ENCODE results near the gene KLHL7. TPM values are rescaled to one million over a fixed set of nuclear protein-coding genes. Genes with fewer than 3 reads are reported as not detected.
"Not testable (repeated sequence)": the region's sequence is repeated elsewhere in the genome, so short reads cannot be mapped to it uniquely, and the experiment has no call there.

KLHL7 gene
- total RNA-seq, 3 donors from 2014 or later: 15.6 to 25.5 (median 21.3) TPM

DNA sequence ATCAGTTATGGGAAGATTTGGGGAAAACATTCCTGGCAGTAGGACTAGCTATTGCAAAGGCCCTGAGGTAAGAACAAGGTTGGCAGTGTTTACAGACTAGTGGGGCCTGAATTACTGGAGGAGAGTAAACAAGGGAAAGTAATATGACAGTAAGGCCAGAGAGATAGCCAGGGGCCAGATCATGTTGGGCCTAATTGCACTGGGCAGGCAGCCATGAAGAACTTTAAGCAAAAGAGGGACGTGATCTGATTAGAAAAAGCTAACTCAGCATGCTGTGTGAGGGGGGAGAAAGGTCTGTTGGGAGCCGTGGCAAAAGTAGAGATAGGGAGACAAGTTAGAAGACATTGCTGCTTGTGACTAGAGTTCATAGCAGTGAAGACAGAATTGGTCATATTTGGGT is 85.4 kb downstream of the KLHL7 start:
- TF ChIP-seq, protein P1, sequence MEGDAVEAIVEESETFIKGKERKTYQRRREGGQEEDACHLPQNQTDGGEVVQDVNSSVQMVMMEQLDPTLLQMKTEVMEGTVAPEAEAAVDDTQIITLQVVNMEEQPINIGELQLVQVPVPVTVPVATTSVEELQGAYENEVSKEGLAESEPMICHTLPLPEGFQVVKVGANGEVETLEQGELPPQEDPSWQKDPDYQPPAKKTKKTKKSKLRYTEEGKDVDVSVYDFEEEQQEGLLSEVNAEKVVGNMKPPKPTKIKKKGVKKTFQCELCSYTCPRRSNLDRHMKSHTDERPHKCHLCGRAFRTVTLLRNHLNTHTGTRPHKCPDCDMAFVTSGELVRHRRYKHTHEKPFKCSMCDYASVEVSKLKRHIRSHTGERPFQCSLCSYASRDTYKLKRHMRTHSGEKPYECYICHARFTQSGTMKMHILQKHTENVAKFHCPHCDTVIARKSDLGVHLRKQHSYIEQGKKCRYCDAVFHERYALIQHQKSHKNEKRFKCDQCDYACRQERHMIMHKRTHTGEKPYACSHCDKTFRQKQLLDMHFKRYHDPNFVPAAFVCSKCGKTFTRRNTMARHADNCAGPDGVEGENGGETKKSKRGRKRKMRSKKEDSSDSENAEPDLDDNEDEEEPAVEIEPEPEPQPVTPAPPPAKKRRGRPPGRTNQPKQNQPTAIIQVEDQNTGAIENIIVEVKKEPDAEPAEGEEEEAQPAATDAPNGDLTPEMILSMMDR (IDR thresholded peaks at IDR 0.05): no peak
- Histone ChIP-seq H3K4me3 (no peak overlapping the region), H3K4me1 (ENCODE audit: low read depth) (no peaks in the 10 kb centered on the region), H3K36me3 (ENCODE audit: low read depth) (no peaks in the 10 kb centered on the region), H3K9me3 (no peaks in the 10 kb centered on the region)
- DNase-seq (no peak), ATAC-seq (no peak)
- intact Hi-C loops (cut with DNase I, micrococcal nuclease): no loop called here

DNA sequence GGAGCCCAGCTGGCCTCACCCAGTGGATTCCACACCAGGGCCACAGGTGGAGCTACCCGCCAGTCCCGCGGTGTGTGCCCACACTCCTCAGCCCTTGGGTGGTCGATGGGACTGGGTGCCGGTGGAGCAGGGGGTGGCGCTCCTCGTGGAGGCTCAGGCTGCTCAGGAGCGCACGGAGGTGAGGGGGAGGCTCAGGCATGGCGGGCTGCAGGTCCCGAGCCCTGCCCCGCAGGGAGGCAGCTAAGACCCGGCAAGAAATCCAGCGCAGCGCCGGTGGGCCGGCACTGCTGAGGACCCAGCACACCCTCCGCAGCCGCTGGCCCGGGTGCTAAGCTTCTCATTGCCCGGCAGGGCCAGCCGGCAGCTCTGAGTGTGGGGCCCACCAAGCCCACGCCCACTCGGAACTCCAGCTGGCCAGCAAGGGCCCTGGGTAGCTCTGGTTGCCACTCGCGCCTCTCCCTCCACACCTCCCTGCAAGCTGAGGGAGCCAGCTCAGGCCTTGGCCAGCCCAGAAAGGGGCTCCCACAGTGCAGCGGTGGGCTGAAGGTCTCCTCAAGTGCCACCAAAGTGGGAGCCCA is 88.2 kb downstream of the KLHL7 start:
- ATAC-seq; H3K36me3 ChIP-seq (ENCODE audit: low read depth); H3K4me1 ChIP-seq (ENCODE audit: low read depth); H3K9me3 ChIP-seq; intact Hi-C loops (cut with DNase I, micrococcal nuclease); DNase-seq; H3K4me3 ChIP-seq: not testable (repeated sequence)

- no peaks in the 10 kb centered on the region for H3K4me1 ChIP-seq (ENCODE audit: low read depth)
- H3K36me3 ChIP-seq (ENCODE audit: low read depth): no peaks in the 10 kb centered on the region
- ATAC-seq: no peak
- DNase-seq: no peak
- intact Hi-C loops (cut with DNase I, micrococcal nuclease): no loop called here
- no peak overlapping the region for H3K4me3 ChIP-seq
- TF ChIP-seq, protein P1 (IDR thresholded peaks at IDR 0.05): no peak
- H3K9me3 ChIP-seq: no peaks in the 10 kb centered on the region
Measured at GRCh38 chr7:23196306-23196705, 90.7 kb downstream of the KLHL7 start.

DNA sequence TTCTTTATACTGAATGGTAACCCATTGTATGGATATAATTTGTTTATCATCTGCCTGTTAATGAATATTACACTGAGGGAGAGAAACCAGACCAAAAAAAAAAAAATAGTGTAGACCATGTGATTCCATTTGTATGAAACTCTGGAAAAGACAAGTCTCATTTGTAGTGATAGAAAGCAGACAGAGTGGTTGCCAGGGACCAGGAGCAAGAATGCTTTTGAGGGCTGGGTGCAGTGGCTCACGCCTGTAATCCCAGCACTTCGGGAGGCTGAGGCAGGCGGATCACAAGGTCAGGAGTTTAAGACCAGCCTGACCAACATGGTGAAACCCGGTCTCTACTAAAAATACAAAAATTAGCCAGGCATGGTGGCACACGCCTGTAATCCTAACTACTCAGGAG is 92.2 kb downstream of the KLHL7 start:
- H3K9me3 ChIP-seq; H3K4me1 ChIP-seq (ENCODE audit: low read depth); H3K36me3 ChIP-seq (ENCODE audit: low read depth); ATAC-seq; H3K4me3 ChIP-seq; DNase-seq; intact Hi-C loops (cut with DNase I, micrococcal nuclease): not testable (repeated sequence)

GRCh38 chr7:23200331-23200730 is 94.7 kb downstream of the KLHL7 start:
- H3K36me3 ChIP-seq (ENCODE audit: low read depth): no peaks in the 10 kb centered on the region
- no peak overlapping the region for H3K4me3 ChIP-seq
- no peaks in the 10 kb centered on the region for H3K9me3 ChIP-seq
- TF ChIP-seq, protein P1 (IDR thresholded peaks at IDR 0.05): no peak
- intact Hi-C loops (cut with DNase I, micrococcal nuclease): no loop called here
- DNase-seq: no peak
- no peak for ATAC-seq
- no peaks in the 10 kb centered on the region for H3K4me1 ChIP-seq (ENCODE audit: low read depth)

GRCh38 chr7:23204241-23204640 is 98.7 kb downstream of the KLHL7 start:
- intact Hi-C loops (cut with DNase I, micrococcal nuclease): no loop called here
- H3K36me3 ChIP-seq (ENCODE audit: low read depth): no peaks in the 10 kb centered on the region
- no peaks in the 10 kb centered on the region for H3K9me3 ChIP-seq
- no peak overlapping the region for H3K4me3 ChIP-seq
- TF ChIP-seq, protein P1 (IDR thresholded peaks at IDR 0.05): no peak
- ATAC-seq (no peak), DNase-seq (no peak)
- H3K4me1 ChIP-seq (ENCODE audit: low read depth): no peaks in the 10 kb centered on the region

DNA sequence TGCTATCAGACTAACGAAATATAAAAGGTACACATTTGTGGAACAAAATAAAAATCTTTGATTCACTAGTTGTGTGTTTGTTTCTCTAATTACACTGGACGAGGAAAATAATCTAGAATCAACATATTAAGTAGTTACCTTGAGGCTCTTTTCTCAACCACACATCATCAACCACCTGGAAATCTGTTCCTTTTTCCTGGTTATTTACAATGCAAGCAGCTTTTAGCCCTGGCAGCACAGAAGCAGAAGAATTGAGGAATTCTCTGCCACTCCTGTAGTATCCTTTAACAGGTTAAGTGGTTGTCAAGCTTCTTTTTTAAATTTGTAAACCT is 100.0 kb downstream of the KLHL7 start:
- no peaks in the 10 kb centered on the region for H3K4me1 ChIP-seq (ENCODE audit: low read depth)
- H3K4me3 ChIP-seq: no peak overlapping the region
- intact Hi-C loops (cut with DNase I, micrococcal nuclease): no loop called here
- no peaks in the 10 kb centered on the region for H3K9me3 ChIP-seq
- TF ChIP-seq, protein P1 (IDR thresholded peaks at IDR 0.05): no peak
- DNase-seq (no peak), ATAC-seq (no peak)
- H3K36me3 ChIP-seq (ENCODE audit: low read depth): no peaks in the 10 kb centered on the region

Measured in mucosa of descending colon (tissue), 3 donors.